DMS153 treated with DMSO at 0.1 percent for 48 hours (cell line): ENCODE measurements around the gene FCN3.

Source experiments
- DNase-seq: peaks from one replicate; lab custom pipeline; 2025; ENCODE audit not compliant: unreplicated experiment; lab: John Stamatoyannopoulos, UW

The FCN3 gene

GRCh38 chr1:27343639-27344025, 31.0 kb downstream of the FCN3 start:
- no peak for DNase-seq

DNA sequence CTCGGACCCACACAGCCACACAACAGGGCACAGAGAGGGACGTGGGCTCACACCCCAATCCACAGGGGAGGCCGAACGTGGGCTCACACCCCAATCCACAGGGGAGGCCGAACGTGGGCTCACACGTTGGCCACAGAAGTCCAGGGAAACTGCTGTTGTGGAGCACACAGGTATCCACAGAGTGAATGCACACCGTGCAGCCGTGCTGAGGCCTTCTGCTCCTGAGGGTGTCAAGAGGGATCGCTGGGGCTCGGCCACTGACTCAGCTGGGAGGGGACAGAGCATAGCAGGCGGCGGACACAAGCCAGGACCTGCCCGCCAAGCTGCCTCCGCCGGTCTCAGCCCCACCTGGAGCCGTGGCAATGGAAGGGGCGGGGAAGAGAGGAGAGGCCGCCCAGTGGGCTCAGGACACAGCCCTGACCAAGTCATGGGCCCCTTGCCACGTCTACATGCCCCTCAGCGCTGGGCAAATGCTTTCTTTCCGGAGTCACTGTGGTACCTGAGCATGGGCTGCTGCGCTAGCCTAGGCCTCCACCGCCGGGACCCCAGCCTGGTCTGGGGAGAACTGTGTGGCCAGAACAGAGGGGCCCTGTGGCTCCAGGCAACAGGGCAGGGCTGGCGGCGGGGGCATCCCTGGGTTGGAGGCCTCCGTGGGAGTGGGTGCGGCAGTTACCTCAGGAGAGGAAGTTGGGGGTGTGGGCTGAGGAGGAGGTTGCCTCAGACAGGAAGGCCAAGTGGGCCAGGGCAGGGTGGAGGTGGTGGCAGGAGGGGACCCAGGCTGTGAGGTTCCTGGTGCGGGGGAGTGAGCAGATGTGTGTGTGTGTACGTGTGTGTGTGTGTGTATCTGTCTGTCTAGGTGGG, 31.6 kb downstream of the FCN3 start:
- peak; percentile 75 for DNase-seq

DNA sequence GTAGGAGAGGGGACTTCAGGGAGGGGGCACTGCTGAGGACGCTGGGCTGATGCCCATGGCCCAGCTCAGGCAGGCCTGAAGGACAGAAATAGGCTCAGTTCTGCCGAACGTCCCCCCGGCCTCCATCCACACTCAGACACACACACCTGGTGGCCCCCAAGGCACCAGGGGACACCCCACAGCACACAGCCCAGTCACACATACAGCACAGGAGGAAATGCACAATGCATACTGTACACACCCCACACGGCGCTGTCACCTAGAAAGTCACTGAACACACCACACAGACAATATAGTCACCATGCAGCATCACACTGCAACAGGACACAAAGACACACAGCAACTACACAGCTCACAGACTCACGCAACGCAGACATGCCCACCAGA, 32.2 kb downstream of the FCN3 start:
- no peak for DNase-seq

GRCh38 chr1:27341525-27342252, 32.9 kb downstream of the FCN3 start, which contains the start of gene SYTL1:
TSS of gene SYTL1 (plus strand) at chr1:27342022. CDS start at chr1:27345335, 3,313 bp downstream.
- peak; percentile 62 for DNase-seq

- DNase-seq: no peak
These were observed 35.4 kb downstream of the FCN3 start for GRCh38 chr1:27339213-27339612.

DNA sequence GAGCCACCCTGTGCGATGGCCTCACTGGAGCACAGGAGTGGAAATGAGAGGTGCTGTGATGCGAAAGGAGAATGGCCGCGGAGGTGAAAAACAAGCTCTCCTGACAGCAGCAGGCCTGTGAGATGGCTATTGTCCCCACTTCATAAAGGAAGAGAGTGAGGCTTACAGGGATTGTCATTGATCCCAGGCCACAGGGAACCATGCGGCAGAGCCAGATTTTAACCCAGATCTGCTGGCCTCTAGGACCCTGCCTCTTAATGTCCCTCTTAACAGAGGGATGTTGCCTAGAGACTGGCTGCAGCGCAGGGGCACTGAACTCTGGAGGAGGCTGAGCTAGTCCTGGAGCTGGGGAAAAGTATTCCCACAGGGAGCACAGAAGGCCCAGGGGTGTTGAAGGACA, 35.9 kb downstream of the FCN3 start:
- DNase-seq: no peak

- DNase-seq: no peak
These were observed 37.9 kb downstream of the FCN3 start for GRCh38 chr1:27336756-27337155.

DNA sequence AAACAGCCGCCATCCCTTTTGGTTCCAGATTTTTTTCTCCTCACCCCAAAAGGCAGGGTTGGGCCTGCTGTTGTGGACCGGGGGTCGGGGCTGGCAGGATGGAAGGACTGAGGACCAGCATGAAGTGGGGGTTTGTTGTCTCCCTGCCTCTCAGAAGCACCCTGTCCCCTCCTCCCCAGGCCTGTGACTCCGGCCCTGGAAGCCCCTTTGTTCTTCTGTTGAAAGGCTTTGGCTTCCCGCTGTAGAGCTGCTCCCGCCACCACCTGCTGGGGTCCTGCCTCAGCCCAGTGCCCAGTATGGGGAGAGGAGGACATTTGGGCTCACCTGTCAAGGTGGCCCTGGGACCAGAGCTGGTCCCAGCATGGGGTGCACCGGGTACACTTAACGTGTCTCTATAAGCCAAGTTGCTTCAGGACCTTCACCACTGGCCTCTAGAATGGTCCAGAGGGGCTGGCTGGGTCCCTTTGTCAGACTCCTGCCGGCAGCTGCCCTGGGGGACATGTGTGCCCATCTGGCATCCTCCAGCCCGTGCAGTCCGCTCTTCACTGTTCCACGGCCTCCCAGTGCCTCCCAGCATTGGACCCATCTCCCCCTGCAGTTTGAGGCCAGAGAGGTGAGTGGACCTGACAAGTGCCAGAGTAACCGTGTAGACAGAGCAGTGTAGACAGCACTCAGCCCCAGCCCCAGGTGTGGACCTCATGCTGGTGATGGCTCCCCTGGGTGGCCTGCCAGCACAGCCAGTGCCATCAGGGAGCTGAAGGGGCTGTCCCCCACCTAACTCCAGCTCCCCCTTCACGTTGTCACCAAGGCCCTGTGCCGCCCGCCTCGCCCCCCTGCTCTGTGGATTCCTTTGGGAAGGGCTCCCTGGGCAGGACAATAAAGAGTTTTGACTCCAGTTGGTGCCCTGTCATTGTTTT, 38.9 kb downstream of the FCN3 start:
- no peak for DNase-seq

DNA sequence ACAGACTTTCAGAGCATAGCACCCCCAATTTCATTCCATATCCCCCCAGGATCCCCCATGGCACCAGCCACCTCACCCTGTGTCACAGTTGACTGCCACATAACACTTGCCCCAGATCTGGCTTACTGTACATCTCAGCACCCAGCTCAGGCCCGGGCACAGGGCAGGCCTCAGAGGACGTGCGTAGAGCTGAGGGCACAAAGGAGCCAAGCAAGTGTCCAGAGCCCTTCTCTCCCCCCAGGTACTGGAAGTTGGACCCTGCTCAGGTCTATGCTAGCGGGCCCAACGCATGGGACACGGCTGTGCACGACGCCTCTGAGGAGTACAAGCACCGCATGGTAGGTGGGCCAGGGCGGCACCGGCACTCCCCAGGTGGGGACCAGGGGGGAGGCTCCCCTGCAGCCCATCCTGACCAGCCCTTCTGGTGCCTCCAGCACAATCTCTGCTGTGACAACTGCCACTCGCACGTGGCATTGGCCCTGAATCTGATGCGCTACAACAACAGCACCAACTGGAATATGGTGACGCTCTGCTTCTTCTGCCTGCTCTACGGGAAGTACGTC, 40.8 kb downstream of the FCN3 start:
- no peak for DNase-seq

DNA sequence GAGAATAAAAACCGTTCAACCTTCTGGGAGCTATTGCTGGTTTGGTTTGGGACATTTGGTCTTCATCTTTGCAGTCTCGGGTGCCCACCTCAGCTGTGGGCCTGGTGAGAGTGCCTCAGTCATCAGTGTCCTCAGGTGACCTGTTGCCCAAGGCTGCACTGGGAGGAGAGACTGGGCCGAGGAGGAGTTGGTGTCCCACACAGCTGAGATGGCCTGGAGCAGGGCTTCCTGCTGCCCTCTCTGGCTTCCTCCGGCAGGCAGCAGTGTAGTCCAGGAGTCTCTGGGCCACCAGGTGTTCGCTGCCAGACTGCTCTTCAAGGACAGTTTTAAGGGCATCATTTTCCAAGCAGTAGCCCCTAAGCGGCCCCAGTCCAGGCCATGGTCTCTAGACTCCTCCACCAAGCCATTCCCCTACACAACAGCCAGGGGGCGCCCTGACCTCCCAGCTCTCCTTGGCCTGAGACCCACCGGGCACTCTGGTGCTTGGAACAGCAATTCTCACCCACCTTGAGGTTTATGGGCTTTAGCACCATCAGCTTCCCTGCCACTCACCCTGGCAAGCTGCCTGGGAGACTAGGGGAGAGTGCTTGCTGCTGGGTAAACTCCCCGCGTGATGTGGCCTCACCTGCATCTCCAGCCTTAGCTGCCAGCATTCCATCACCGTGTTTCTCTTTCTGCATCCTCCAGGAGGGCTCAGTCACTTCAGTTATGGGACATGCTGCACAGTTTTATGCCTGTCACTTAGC, 41.9 kb downstream of the FCN3 start:
- DNase-seq: peak; percentile 30

- DNase-seq: no peak
These were observed 42.7 kb downstream of the FCN3 start for GRCh38 chr1:27331922-27332321.

DNA sequence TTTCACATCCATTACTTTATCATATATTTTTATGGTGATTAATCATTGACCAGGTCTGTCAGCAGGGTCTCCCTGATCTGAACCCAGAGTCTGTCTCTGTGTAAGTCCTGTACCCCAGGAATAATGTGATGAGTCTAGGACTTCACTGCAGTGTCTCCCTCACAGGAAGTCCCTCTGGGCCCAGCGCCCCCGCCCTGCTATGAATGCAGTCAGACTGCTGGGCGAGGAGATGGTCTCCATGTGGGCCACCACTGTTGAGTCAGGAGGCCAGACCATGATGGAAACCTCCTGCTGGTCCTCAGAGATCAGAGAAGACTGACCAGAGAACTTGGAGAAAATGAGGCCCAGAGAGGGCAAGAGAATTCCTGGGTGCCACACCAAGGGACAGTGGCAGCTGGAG, 43.2 kb downstream of the FCN3 start:
- DNase-seq: no peak

DNA sequence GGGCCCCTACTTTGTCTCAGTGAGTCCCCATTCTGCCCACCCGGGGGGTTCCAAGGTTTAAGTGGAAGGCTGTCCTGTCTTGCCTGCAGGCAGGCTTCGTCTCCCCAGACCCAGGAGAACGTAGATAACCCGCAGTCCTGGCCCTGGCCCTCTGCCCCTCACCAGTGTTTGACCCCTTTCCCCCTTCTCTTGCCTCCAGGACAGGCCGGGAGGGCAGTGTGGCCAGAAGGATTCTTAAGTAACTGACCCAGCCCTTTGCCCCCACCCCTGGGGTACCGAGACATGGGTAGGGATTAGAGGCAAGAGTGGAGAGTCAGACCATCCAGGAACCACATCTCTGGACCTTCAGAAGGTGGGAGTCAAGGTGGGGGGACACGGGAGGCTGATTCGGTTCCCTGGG, 43.8 kb downstream of the FCN3 start:
- no peak for DNase-seq

DNA sequence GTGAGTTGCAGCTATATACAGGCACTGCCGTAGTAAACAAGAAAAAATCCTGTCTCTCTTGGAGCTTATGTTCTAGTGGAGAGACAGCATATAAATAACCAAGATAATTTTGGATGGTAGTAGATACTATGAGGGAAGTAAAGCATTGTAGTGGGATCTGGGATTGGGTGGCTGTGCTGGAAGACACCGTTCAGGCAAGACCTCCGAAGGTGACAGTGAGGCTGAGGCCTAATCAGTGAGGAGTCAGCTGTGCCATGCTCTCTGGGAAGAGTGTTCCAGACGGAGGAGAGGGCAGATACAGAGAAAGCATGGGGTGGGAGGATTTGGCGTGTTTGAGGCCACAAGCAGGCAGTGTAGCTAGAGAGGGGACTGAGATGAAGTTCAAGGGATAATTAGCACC, 46.7 kb downstream of the FCN3 start:
- DNase-seq: no peak

DNA sequence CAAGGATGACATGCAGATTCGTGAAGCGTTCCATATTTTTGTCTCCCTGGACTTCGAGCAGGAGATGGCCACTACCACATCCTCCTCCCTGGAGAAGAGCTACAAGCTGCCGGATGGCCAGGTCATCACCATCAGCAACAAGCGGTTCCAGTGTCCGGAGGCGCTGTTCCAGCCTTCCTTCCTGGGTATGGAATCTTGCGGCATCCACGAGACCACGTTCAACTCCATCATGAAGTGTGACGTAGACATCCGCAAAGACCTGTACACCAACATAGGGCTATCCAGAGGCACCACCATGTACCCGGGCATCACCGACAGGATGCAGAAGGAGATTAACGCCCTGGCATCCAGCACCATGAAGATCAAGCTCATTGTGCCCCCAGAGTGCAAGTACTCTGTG, 49.3 kb downstream of the FCN3 start:
- DNase-seq: no peak

- DNase-seq: no peak
These were observed 51.9 kb downstream of the FCN3 start for GRCh38 chr1:27322569-27323240.

DNA sequence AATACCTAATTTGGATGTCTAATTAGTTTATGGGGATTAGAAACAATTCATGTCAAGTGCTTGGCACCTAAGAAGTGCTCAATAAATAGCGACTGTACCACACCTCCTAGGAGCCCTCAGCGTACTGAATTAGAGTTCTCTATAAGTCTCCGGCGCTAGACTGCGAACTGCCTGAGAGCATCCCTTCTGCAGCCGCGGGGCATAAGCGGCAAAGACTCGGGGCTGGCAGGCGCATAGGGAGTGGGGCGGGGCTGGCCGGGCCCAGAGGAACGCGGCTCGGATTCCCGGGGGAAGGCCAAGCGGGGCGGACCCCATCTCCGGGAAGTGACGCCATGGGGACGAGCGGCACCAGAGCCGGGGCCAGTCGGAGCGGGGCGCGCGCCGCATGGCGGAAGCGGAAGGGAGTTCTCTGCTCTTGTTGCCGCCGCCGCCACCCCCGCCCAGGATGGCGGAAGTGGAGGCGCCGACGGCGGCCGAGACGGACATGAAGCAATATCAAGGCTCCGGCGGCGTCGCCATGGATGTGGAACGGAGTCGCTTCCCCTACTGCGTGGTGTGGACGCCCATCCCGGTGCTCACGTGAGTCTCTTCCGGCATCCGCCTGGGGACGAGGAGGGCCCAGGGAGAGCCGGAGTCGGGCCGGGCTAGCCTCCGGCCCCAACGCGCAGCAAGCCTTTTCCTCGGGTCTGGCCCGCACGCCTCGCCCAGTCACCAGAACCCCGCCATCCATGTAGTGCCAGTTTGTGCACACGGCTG, 52.6 kb downstream of the FCN3 start, which contains the start of gene TMEM222:
TMEM222 (plus strand) TSS at position 351 of the 756 bp plus-strand sequence; CDS start at position 386, 35 bp downstream.
- peak; percentile 99 for DNase-seq
